Loucy (cell line): ENCODE data around the gene OCEL1.

Source experiments
- EZH2phosphoT487 ChIP-seq: fragments of 200-600 bp; IDR thresholded peaks from 2 replicates; pipeline ENCODE4 v1.6.1; 2018; ENCODE audit warnings: antibody characterized with exemption, mild to moderate bottlenecking, moderate library complexity, borderline replicate concordance
- TF ChIP-seq, protein P1 (sequence below): fragments of 200-600 bp; sonication (generic); conservative IDR thresholded peaks from 2 replicates; pipeline ENCODE4 v1.5.1; 2014; ENCODE audit warnings: mild to moderate bottlenecking, antibody characterized with exemption, low read length

DNA sequence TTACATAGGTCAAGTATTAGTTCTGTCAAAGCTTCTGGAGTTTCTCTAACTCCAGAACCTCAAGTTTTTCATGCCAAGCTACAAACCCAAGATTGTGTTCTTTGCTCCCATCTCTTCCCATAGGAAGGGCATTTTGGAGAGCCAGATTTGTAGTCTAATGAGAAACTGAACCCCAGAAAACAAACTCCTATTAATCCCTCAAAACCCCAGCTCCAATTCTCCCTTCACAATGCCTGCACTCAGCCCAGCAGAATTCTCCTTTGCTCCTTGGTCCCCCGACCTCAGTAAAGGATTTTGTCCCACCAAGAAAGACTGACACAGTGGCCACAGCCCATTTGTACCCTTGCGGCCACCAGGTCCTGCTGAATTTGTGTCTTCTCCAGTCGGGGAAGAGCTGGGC, 30.1 kb downstream of the OCEL1 start:
- TF ChIP-seq, protein P1, sequence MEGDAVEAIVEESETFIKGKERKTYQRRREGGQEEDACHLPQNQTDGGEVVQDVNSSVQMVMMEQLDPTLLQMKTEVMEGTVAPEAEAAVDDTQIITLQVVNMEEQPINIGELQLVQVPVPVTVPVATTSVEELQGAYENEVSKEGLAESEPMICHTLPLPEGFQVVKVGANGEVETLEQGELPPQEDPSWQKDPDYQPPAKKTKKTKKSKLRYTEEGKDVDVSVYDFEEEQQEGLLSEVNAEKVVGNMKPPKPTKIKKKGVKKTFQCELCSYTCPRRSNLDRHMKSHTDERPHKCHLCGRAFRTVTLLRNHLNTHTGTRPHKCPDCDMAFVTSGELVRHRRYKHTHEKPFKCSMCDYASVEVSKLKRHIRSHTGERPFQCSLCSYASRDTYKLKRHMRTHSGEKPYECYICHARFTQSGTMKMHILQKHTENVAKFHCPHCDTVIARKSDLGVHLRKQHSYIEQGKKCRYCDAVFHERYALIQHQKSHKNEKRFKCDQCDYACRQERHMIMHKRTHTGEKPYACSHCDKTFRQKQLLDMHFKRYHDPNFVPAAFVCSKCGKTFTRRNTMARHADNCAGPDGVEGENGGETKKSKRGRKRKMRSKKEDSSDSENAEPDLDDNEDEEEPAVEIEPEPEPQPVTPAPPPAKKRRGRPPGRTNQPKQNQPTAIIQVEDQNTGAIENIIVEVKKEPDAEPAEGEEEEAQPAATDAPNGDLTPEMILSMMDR, result no peak
- no peak for TF ChIP-seq EZH2phosphoT487
